Heart right ventricle (tissue), 16 donors: Measurements from ENCODE around the gene CSRP1. TPM values are rescaled to one million over a fixed set of nuclear protein-coding genes. Genes with fewer than 3 reads are reported as not detected.

Experiments used
- ATAC-seq, 8 donors: fragments of 200-7000 bp; cut with Tn5 transposase; one replicate each; pipeline ENCODE4 v1.9.1; 2020; ENCODE audit warnings: mild to moderate bottlenecking in 8 of 8, moderate library complexity in 8 of 8, moderate number of reproducible peaks in 1 of 8
- DNase-seq, 2 donors: peaks; one replicate each; pipeline ENCODE4 v3.0.0-alpha.2; 2020
- H3K27ac ChIP-seq, 10 donors: fragments of 200-600 bp; sonication (generic) in 2 of 10; one replicate each; pipeline versions ENCODE4 v1.5.0 to v1.8.0; 2020 to 2022; ENCODE audit warnings: mild to moderate bottlenecking in 3 of 10
- H3K27me3 ChIP-seq, 7 donors: fragments of 200-600 bp; one replicate each; pipeline ENCODE4 v1.8.0; 2021 to 2022; ENCODE audit warnings: mild to moderate bottlenecking in 2 of 7
- H3K36me3 ChIP-seq, 9 donors: fragments of 200-600 bp; sonication (generic) in 1 of 9; one replicate each; pipeline versions ENCODE4 v1.5.0 to v1.8.0; 2020 to 2022; ENCODE audit warnings: mild to moderate bottlenecking in 2 of 9
- H3K4me1 ChIP-seq, 9 donors: fragments of 200-600 bp; sonication (generic) in 1 of 9; one replicate each; pipeline versions ENCODE4 v1.5.0 to v1.8.0; 2020 to 2022; ENCODE audit warnings: mild to moderate bottlenecking in 4 of 9
- H3K4me3 ChIP-seq, 10 donors: fragments of 200-600 bp; sonication (generic) in 2 of 10; one replicate each; pipeline versions ENCODE4 v1.5.0 to v1.8.0; 2020 to 2022; ENCODE audit warnings: mild to moderate bottlenecking in 7 of 10, moderate library complexity in 2 of 10
- H3K9me3 ChIP-seq, 11 donors: fragments of 200-600 bp in 10 of 11; sonication (generic) in 2 of 11; one replicate each; pipeline versions ENCODE4 v1.5.0 to v1.8.0; 2013 to 2022; ENCODE audit warnings: mild to moderate bottlenecking in 2 of 11, control low read depth in 1 of 11, moderate library complexity in 1 of 11
- WGBS, 2 donors: extraction: QIAGEN DNeasy Blood & Tissue Kit; methylation state at CpG; one replicate each; pipeline ENCODE4 v1.1.7; 2013; ENCODE audit warnings: inconsistent platforms in 1 of 2; 5-methylcytosine and 5-hydroxymethylcytosine counted together
- intact Hi-C, 10 donors: fragments of 100-400 bp; cut with DNase I; formaldehyde crosslinking; loops; one replicate each; pipeline versions ENCODE4 v1.11.1 to v1.14.2; 2022
- long read RNA-seq, 3 donors: library from polyadenylated mRNA; unstranded; transcript quantifications; one replicate each; pipeline ENCODE4 v2.0.0, GENCODE V29; 2020 to 2021
- polyA plus RNA-seq, 2 donors: library from polyadenylated mRNA; stranded (reverse); fragments of 200-250 nt; gene quantifications; one replicate each; pipeline ENCODE4 v1.2.3, GENCODE V29; 2013
- total RNA-seq, 10 donors: library from RNA; stranded (reverse); fragmentation: NEBNext Ultra II Directional in 3 of 10; extraction: Animal tissue kit (Norgen Biotek cat#: 25700) in 3 of 10; gene quantifications; one replicate each; pipeline versions ENCODE4 v1.2.1 to v1.2.4, GENCODE V29; 2021 to 2023
- TF ChIP-seq, protein P1 (sequence below), 9 donors: fragments of 200-600 bp; sonication (generic) in 2 of 9; IDR thresholded peaks; one replicate each; pipeline versions ENCODE4 v1.5.0 to v1.8.0; 2021 to 2022; ENCODE audit warnings: antibody characterized with exemption in 9 of 9, mild to moderate bottlenecking in 5 of 9, moderate library complexity in 1 of 9
- donor health status: Arrhythmogenic right ventricular cardiomyopathy.
- donor health status: ischemic (EF 13 %, LVEDD 7.1; RV severe dilation, severe dysfunction).
- donor health status: healthy with polysubstance abuse.
- donor health status: DM: no; HTN: yes; CAD: no.
- donor health status: DM: no; HTN: no; CAD: no.
- donor health status: ischemic (EF 25% LVEDD 6.9; RV normal size, moderate dysfunction).
- donor health status: ischemic (EF 25% LVEDD 5.7; RV mildly dilated, moderate dysfunction).
- donor health status: healthy.
- donor health status: DM: yes; HTN: yes; CAD: no.
- donor health status: Ischemic cardiomyopathy.
- donor health status: ischemic (EF 35%, LVEDD 5.7; RV mildly dilated, moderate dysfunction).
- donor health status: nonischemic (EF 11% LVEDD 7.7; RV severe dilation, severe dysfunction).
- donor health status: DM: yes; HTN: yes; CAD: no.
- donor health status: PGD.
- donor health status: ischemic (EF 29% LVEDD 5.4; RV normal size, mild dysfunction).
- donor health status: nonischemic (EF 23%, LVEDD 6.1; RV moderate dilation, normal function).

The CSRP1 gene
- 100 to 1,000 TPM in 1 of 10 donors, 10 to 100 TPM in 9; 48.1 to 103 (median 58.9) TPM for total RNA-seq
- polyA plus RNA-seq: 100 to 1,000 TPM in 1 of 2 donors, 10 to 100 TPM in 1; 74.5 to 104 TPM
- long read RNA-seq, donor 1, transcript CSRP1-201 (6 exons, 1,952 nt): major isoform, 36 of 49 reads
- long read RNA-seq, donor 1, partial matches to known transcripts: 1 of 49 reads
- long read RNA-seq, donor 1, other reads (novel, unspliced or antisense): 12 of 49 reads
- long read RNA-seq, donor 2, full-length matches to known transcripts: 28 of 34 reads
- long read RNA-seq, donor 2, partial matches to known transcripts: 0 of 34 reads
- long read RNA-seq, donor 2, other reads (novel, unspliced or antisense): 6 of 34 reads
- long read RNA-seq, donor 3, full-length matches to known transcripts: 93 of 110 reads
- long read RNA-seq, donor 3, partial matches to known transcripts: 9 of 110 reads
- long read RNA-seq, donor 3, other reads (novel, unspliced or antisense): 8 of 110 reads

DNA sequence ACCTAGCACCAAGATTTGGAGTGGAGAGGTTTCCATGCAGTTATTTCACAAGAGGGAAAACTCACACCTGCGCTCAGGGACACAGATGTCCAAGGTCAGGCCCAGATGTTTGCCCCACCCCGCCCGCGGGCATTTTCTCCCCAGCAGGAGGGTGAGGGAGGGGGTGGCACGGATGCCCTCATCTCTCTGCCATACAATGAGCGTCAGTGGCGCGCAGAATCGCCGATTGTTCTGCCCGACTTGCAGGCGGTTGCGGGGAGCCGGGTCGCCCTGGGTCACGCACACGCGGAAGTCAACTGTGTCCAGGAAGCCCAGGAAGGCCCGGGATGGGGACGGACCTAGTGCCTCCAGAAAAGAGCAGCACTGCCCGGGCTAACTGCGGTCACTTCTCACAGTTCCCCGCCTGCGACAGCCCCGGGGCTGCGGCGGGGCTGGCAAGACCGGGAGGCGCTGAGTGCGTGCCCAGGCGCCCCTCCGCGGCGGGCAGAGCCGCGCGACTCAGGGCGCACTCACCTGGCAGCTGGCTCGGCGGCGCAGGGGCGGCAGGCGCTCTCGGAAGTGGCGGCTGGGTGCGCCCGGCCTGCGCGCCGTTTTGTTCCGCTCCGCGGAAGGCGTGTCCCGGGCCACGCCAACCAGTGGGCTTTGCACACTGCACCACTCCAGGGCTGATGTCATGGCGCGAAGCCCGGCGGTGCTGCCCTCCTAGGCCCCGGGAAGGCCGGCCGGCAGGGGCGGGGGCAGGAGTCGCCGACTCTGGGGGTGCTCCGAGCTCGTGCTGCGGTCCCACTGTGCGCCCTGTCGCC is at the start of gene CSRP1:
CSRP1 (minus strand) TSS at position 567 of the 803 bp plus-strand sequence. CDS start 10,820 bp downstream, outside the sequence.
- DNase-seq (peak; percentile 89 to 92), ATAC-seq (peak; percentile 84 to 94 (median 92))
- no peaks in the 10 kb centered on the region for H3K27me3 ChIP-seq
- H3K9me3 ChIP-seq: no peaks in the 10 kb centered on the region
- peak within 1 kb of the TSS; percentile 50 to 89 (median 82) for H3K4me3 ChIP-seq
- TF ChIP-seq, protein P1, sequence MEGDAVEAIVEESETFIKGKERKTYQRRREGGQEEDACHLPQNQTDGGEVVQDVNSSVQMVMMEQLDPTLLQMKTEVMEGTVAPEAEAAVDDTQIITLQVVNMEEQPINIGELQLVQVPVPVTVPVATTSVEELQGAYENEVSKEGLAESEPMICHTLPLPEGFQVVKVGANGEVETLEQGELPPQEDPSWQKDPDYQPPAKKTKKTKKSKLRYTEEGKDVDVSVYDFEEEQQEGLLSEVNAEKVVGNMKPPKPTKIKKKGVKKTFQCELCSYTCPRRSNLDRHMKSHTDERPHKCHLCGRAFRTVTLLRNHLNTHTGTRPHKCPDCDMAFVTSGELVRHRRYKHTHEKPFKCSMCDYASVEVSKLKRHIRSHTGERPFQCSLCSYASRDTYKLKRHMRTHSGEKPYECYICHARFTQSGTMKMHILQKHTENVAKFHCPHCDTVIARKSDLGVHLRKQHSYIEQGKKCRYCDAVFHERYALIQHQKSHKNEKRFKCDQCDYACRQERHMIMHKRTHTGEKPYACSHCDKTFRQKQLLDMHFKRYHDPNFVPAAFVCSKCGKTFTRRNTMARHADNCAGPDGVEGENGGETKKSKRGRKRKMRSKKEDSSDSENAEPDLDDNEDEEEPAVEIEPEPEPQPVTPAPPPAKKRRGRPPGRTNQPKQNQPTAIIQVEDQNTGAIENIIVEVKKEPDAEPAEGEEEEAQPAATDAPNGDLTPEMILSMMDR (IDR thresholded peaks at IDR 0.05): peak in 1 of 9 donors; percentile 29
- peaks cover 5 to 71% (median 65%) of the 10 kb centered on the region in 9 donors for H3K4me1 ChIP-seq
- peaks cover 0 to 6% (median 0%) of the 10 kb centered on the region in 9 donors for H3K36me3 ChIP-seq
- WGBS, 2 donors: 2% methylated on average over 67 to 71 of the region's 71 CpGs
- peak within 1 kb of the TSS; percentile 27 to 98 (median 94) for H3K27ac ChIP-seq
- intact Hi-C loops: no loop called here

DNA sequence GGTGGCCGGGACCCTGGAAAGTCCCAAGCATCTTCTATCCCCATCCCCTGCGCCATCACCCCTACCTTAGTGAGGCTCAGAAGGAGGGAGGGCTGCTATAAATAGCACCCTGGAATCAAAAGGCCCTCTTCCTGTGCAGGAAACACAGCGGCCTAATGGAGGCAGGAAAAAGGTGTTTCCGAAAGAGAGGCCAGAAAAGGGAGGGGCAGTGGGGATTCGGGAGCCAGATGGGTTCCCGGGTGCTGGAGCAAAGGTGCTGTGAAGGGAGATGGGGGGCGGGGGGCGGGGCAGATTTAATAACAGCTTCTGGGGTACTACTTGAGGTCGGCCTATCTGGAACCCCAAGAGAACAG is 48.6 kb upstream of the CSRP1 start:
- Histone ChIP-seq H3K9me3 (no peaks in the 10 kb centered on the region), H3K27ac (peak overlapping the region in 9 of 10 donors; percentile 46 to 87 (median 70)), H3K4me1 (peaks cover 14 to 94% (median 83%) of the 10 kb centered on the region in 9 donors), H3K4me3 (no peak overlapping the region), H3K27me3 (no peaks in the 10 kb centered on the region), H3K36me3 (no peaks in the 10 kb centered on the region)
- 65 to 67% methylated on average over 9 of the region's 9 CpGs for WGBS, 2 donors
- TF ChIP-seq, protein P1 (IDR thresholded peaks at IDR 0.05): no peak
- DNase-seq (peak in 1 of 2 donors; percentile 61), ATAC-seq (peak in 7 of 8 donors; percentile 42 to 72 (median 53))
- intact Hi-C loops: loop anchor here in 3 of 10 donors (2.0 to 5.0 kb wide), 2 partner anchors 15 to 237 kb away; no protein-coding TSS in a partner anchor

DNA sequence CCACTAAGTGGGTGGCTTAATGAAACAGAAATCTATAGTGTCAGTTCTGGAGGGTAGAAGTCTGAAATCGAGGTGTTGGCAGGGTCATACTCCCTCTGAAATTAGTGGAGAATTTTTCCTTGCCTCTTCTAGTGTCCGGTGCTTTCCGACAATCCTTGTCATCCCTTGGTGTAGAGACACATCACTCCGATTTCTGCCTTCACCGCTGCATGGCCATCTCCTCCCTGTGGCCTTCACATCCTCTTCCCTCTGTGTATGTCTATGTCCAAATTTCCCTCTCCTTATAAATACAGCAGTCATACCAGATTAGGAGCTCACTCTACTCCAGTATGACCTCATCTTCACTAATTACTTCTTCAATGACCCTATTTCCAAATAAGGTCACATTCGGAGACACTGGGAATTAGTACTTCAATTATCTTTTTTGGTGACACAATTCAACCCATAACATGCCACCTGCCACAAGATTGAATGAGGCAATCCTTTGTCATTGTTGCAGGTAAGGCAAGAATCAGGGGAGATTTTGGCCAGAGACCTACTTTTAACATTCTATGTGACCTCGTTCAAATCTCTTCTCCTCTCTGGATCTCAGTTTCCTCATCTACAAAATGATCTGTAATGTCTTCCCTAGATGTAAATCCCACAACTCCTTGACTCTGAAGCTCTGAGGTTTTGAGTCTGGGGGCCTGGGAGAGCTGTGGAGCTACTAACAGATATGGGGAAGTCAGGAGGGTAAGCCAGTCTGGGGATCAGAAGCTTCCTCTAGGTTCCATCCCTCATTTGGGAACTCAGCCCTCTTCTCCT is 48.1 kb upstream of the CSRP1 start:
- Histone ChIP-seq H3K27me3 (no peaks in the 10 kb centered on the region), H3K4me3 (no peak overlapping the region), H3K9me3 (no peaks in the 10 kb centered on the region), H3K4me1 (peaks cover 14 to 89% (median 77%) of the 10 kb centered on the region in 9 donors), H3K36me3 (no peaks in the 10 kb centered on the region), H3K27ac (peak overlapping the region in 9 of 10 donors; percentile 46 to 87 (median 70))
- 77 to 80% methylated on average over 7 of the region's 7 CpGs for WGBS, 2 donors
- no peak for ATAC-seq
- no peak for DNase-seq
- intact Hi-C loops: loop anchor here in 3 of 10 donors (2.0 to 5.0 kb wide), 2 partner anchors 14 to 237 kb away; no protein-coding TSS in a partner anchor
- TF ChIP-seq, protein P1 (IDR thresholded peaks at IDR 0.05): no peak
